Activated CD8-positive, alpha-beta T cell treated with anti-CD3 and anti-CD28 coated beads, Interleukin-2, amount 10 ng/mL, durations not matched to agents 7 days and 5 days (primary cell): ENCODE results near the gene MORC4. TPM values are rescaled to one million over a fixed set of nuclear protein-coding genes. Genes with fewer than 3 reads are reported as not detected.

ENCODE experiments used
- ATAC-seq: fragments of 150-1000 bp; cut with Tn5 transposase; one replicate; pipeline ENCODE4 v1.10.0; 2021; ENCODE audit warnings: moderate library complexity
- CTCF ChIA-PET: fragments of 350-600 bp; sonication (Branson Sonifier 250); formaldehyde crosslinking; loops from one replicate; lab custom pipeline; 2021; ENCODE audit warnings: antibody characterized with exemption; lab: Charles Lee
- POLR2A ChIA-PET: fragments of 350-600 bp; sonication (Branson Sonifier 250); formaldehyde crosslinking; loops from one replicate; lab custom pipeline; 2021; ENCODE audit warnings: antibody characterized with exemption; lab: Charles Lee
- DNase-seq: peaks from one replicate; pipeline ENCODE4 v3.0.0-alpha.2; 2020
- H3K27ac Mint-ChIP-seq: one replicate; pipeline ENCODE4 v1.8.0; 2021; ENCODE audit warnings: mild to moderate bottlenecking, mixed read lengths
- H3K27me3 Mint-ChIP-seq: one replicate; pipeline ENCODE4 v1.8.0; 2021; ENCODE audit warnings: low read depth, mixed read lengths
- H3K36me3 Mint-ChIP-seq: one replicate; pipeline ENCODE4 v1.8.0; 2021; ENCODE audit warnings: low read depth, mixed read lengths
- H3K4me1 Mint-ChIP-seq: one replicate; pipeline ENCODE4 v1.8.0; 2021; ENCODE audit warnings: low read depth, mixed read lengths
- H3K4me3 Mint-ChIP-seq: one replicate; pipeline ENCODE4 v1.8.0; 2021; ENCODE audit warnings: mild to moderate bottlenecking, mixed read lengths
- H3K9me3 Mint-ChIP-seq: one replicate; pipeline ENCODE4 v1.8.0; 2022; ENCODE audit warnings: mixed read lengths; ENCODE audit not compliant: insufficient read depth
- total RNA-seq, 2 experiments: library from RNA; stranded (reverse); gene quantifications; one replicate each; pipeline ENCODE4 v1.2.3, GENCODE V29; 2021

MORC4 gene
- total RNA-seq, 2 experiments from 2014 or later = 5.7 to 6.5 TPM

GRCh38 chrX:106931831-106932491, 68.1 kb downstream of the MORC4 start:
- H3K27me3 Mint-ChIP-seq = no peaks in the 10 kb centered on the region

GRCh38 chrX:106928227-106928626, 71.8 kb downstream of the MORC4 start:
- Mint-ChIP-seq H3K4me3 (no peak overlapping the region), H3K27ac (no peak overlapping the region), H3K4me1 (no peaks in the 10 kb centered on the region), H3K9me3 (no peaks in the 10 kb centered on the region), H3K27me3 (no peaks in the 10 kb centered on the region), H3K36me3 (no peaks in the 10 kb centered on the region)
- ChIA-PET POLR2A (no interaction called here), CTCF (no interaction called here)
- no peak for ATAC-seq
- DNase-seq = no peak

More at GRCh38 chrX:106931831-106932491, 68.1 kb downstream of the MORC4 start:
- ATAC-seq (no peak), DNase-seq (no peak)
- Mint-ChIP-seq H3K9me3 (no peaks in the 10 kb centered on the region), H3K27ac (no peak overlapping the region), H3K4me3 (no peak overlapping the region), H3K4me1 (no peaks in the 10 kb centered on the region), H3K36me3 (no peaks in the 10 kb centered on the region)
- POLR2A ChIA-PET = no interaction called here
- CTCF ChIA-PET = interaction anchor here (1.3 to 1.4 kb wide), 2 partner anchors 10 to 38 kb away, joined by 3 to 4 read pairs; no protein-coding TSS in a partner anchor

GRCh38 chrX:106927700-106928099, 72.3 kb downstream of the MORC4 start:
- no peak for ATAC-seq
- no peaks in the 10 kb centered on the region for H3K4me1 Mint-ChIP-seq
- no peaks in the 10 kb centered on the region for H3K36me3 Mint-ChIP-seq
- CTCF ChIA-PET = no interaction called here
- POLR2A ChIA-PET = no interaction called here
- H3K4me3 Mint-ChIP-seq = no peak overlapping the region
- H3K27ac Mint-ChIP-seq = no peak overlapping the region
- no peak for DNase-seq
- H3K27me3 Mint-ChIP-seq = no peaks in the 10 kb centered on the region
- H3K9me3 Mint-ChIP-seq = no peaks in the 10 kb centered on the region

GRCh38 chrX:106927023-106927422, 73.0 kb downstream of the MORC4 start:
- no peaks in the 10 kb centered on the region for H3K9me3 Mint-ChIP-seq
- H3K27me3 Mint-ChIP-seq = no peaks in the 10 kb centered on the region
- no peak overlapping the region for H3K27ac Mint-ChIP-seq
- ChIA-PET CTCF (no interaction called here), POLR2A (no interaction called here)
- DNase-seq (no peak), ATAC-seq (no peak)
- H3K36me3 Mint-ChIP-seq = no peaks in the 10 kb centered on the region
- no peak overlapping the region for H3K4me3 Mint-ChIP-seq
- no peaks in the 10 kb centered on the region for H3K4me1 Mint-ChIP-seq

GRCh38 chrX:106921637-106922036, 78.4 kb downstream of the MORC4 start:
- peaks cover 7% of the 10 kb centered on the region for H3K4me1 Mint-ChIP-seq
- ATAC-seq = no peak
- no peaks in the 10 kb centered on the region for H3K9me3 Mint-ChIP-seq
- H3K36me3 Mint-ChIP-seq = no peaks in the 10 kb centered on the region
- no peak overlapping the region for H3K4me3 Mint-ChIP-seq
- CTCF ChIA-PET = no interaction called here
- no peaks in the 10 kb centered on the region for H3K27me3 Mint-ChIP-seq
- POLR2A ChIA-PET = no interaction called here
- no peak overlapping the region for H3K27ac Mint-ChIP-seq
- no peak for DNase-seq

GRCh38 chrX:106919932-106920452, 80.0 kb downstream of the MORC4 start, which contains the start of gene CLDN2:
Gene CLDN2 (plus strand): TSS chrX:106920402. CDS start chrX:106928229, 7,827 bp downstream.
- POLR2A ChIA-PET = no interaction called here
- no peaks in the 10 kb centered on the region for H3K9me3 Mint-ChIP-seq
- CTCF ChIA-PET = no interaction called here
- no peaks in the 10 kb centered on the region for H3K36me3 Mint-ChIP-seq
- peaks cover 8% of the 10 kb centered on the region for H3K27me3 Mint-ChIP-seq
- ATAC-seq = no peak
- H3K4me1 Mint-ChIP-seq = peaks cover 7% of the 10 kb centered on the region
- no peak for DNase-seq
- H3K4me3 Mint-ChIP-seq = no peak within 1 kb of the TSS
- no peak within 1 kb of the TSS for H3K27ac Mint-ChIP-seq

GRCh38 chrX:106917830-106918500, 82.0 kb downstream of the MORC4 start:
- ChIA-PET POLR2A (no interaction called here), CTCF (no interaction called here)
- Mint-ChIP-seq H3K9me3 (no peaks in the 10 kb centered on the region), H3K36me3 (no peaks in the 10 kb centered on the region), H3K4me1 (peaks cover 7% of the 10 kb centered on the region), H3K27ac (no peak overlapping the region), H3K27me3 (peaks cover 8% of the 10 kb centered on the region), H3K4me3 (no peak overlapping the region)
- ATAC-seq (no peak), DNase-seq (peak; percentile 20)

GRCh38 chrX:106912864-106913263, 87.1 kb downstream of the MORC4 start:
- Mint-ChIP-seq H3K9me3 (no peaks in the 10 kb centered on the region), H3K27me3 (peaks cover 8% of the 10 kb centered on the region), H3K4me3 (no peak overlapping the region), H3K27ac (no peak overlapping the region), H3K4me1 (peaks cover 5% of the 10 kb centered on the region), H3K36me3 (no peaks in the 10 kb centered on the region)
- ATAC-seq = no peak
- ChIA-PET POLR2A (no interaction called here), CTCF (no interaction called here)
- no peak for DNase-seq

GRCh38 chrX:106906361-106906760, 93.7 kb downstream of the MORC4 start:
- ChIA-PET CTCF (interaction anchor here (1.3 kb wide), 1 partner anchor 9 kb away, joined by 3 read pairs; no protein-coding TSS in a partner anchor), POLR2A (no interaction called here)
- ATAC-seq (no peak), DNase-seq (no peak)
- Mint-ChIP-seq H3K27me3 (no peaks in the 10 kb centered on the region), H3K4me1 (no peaks in the 10 kb centered on the region), H3K9me3 (no peaks in the 10 kb centered on the region), H3K36me3 (no peaks in the 10 kb centered on the region), H3K27ac (no peak overlapping the region), H3K4me3 (no peak overlapping the region)

GRCh38 chrX:106905064-106905708, 94.8 kb downstream of the MORC4 start:
- Mint-ChIP-seq H3K9me3 (no peaks in the 10 kb centered on the region), H3K27me3 (no peaks in the 10 kb centered on the region), H3K4me3 (no peak overlapping the region), H3K27ac (no peak overlapping the region), H3K36me3 (no peaks in the 10 kb centered on the region), H3K4me1 (no peaks in the 10 kb centered on the region)
- CTCF ChIA-PET = interaction anchor here (1.1 kb wide), 1 partner anchor 11 kb away, joined by 3 read pairs; no protein-coding TSS in a partner anchor
- ATAC-seq (no peak), DNase-seq (no peak)
- POLR2A ChIA-PET = interaction anchor here (0.5 kb wide), 1 partner anchor 562 kb away, joined by 3 read pairs; no protein-coding TSS in a partner anchor

- no peaks in the 10 kb centered on the region for H3K9me3 Mint-ChIP-seq
- DNase-seq = no peak
Observed at GRCh38 chrX:106903856-106904528, 96.0 kb downstream of the MORC4 start.

More at GRCh38 chrX:106903856-106904528, 96.0 kb downstream of the MORC4 start:
- Mint-ChIP-seq H3K36me3 (no peaks in the 10 kb centered on the region), H3K27ac (no peak overlapping the region), H3K4me1 (no peaks in the 10 kb centered on the region), H3K4me3 (no peak overlapping the region), H3K27me3 (no peaks in the 10 kb centered on the region)
- CTCF ChIA-PET = no interaction called here
- POLR2A ChIA-PET = no interaction called here
- no peak for ATAC-seq
